ENCODE data around the gene RBM45.

Gene RBM45

DNA sequence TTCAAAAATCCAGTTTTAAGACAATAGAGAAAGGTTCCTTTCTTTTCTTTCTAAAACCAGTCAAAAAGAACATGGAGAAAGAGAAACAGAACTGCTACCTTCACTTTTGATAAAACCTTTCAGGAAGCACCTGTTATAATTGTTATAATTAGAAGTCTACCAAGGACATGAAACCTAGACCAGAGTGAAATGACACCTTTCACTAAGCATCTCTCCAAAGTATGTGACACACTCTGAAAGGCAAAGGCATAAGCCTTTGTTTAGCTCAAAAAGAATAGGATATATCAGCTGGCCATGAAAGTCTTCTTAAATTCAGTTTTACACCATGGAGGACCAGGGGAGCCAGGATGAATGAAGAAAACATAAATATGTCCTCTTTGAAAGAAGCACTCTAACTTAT, 18.8 kb upstream of the RBM45 start:
- no peak for TF ChIP-seq YY1 (IDR thresholded peaks at IDR 0.05; ENCODE audit: low read depth)
- TF ChIP-seq, protein P1, sequence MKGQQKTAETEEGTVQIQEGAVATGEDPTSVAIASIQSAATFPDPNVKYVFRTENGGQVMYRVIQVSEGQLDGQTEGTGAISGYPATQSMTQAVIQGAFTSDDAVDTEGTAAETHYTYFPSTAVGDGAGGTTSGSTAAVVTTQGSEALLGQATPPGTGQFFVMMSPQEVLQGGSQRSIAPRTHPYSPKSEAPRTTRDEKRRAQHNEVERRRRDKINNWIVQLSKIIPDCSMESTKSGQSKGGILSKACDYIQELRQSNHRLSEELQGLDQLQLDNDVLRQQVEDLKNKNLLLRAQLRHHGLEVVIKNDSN (IDR thresholded peaks at IDR 0.05) = no peak

DNA sequence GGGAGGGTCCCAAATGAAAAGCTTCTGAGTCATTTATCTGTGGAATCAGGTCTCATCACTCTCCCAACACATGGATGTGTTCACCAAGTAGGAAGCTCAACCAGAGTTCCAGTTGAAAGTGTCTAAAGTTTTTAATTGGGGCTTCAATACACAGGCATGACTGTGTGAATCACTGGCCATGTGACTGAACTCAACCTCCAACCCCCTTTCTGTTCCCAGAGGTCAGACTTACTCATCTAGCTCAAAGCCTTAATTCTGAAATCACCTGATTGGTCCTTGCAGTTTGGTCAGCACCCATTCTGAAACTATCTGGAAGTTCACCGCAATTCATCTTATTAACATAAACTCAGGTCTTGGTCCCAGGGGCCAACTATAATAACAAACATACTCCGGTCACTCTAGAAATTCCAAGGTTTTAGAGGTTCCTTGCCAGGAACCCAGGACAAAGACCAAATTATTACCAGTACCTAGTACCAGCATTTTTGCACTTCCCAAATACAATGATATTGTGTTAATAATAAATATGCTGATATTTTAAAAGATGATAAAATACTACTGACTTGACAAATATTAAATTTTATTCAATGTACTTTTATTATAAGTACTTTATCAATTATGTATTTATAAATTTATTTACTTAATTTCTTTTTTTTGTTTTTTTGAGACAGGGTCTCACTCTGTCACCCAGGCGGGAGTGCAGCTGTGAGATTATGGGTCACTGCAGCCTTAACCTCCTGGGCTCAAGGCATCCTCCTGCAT, 10.7 kb upstream of the RBM45 start:
- TF ChIP-seq, protein P2, sequence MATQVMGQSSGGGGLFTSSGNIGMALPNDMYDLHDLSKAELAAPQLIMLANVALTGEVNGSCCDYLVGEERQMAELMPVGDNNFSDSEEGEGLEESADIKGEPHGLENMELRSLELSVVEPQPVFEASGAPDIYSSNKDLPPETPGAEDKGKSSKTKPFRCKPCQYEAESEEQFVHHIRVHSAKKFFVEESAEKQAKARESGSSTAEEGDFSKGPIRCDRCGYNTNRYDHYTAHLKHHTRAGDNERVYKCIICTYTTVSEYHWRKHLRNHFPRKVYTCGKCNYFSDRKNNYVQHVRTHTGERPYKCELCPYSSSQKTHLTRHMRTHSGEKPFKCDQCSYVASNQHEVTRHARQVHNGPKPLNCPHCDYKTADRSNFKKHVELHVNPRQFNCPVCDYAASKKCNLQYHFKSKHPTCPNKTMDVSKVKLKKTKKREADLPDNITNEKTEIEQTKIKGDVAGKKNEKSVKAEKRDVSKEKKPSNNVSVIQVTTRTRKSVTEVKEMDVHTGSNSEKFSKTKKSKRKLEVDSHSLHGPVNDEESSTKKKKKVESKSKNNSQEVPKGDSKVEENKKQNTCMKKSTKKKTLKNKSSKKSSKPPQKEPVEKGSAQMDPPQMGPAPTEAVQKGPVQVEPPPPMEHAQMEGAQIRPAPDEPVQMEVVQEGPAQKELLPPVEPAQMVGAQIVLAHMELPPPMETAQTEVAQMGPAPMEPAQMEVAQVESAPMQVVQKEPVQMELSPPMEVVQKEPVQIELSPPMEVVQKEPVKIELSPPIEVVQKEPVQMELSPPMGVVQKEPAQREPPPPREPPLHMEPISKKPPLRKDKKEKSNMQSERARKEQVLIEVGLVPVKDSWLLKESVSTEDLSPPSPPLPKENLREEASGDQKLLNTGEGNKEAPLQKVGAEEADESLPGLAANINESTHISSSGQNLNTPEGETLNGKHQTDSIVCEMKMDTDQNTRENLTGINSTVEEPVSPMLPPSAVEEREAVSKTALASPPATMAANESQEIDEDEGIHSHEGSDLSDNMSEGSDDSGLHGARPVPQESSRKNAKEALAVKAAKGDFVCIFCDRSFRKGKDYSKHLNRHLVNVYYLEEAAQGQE (IDR thresholded peaks at IDR 0.05; ENCODE audit: low read depth) = no peak
- TF ChIP-seq, protein P1 (IDR thresholded peaks at IDR 0.05) = 0 out of 2 replicates have a peak, but pooled peaks have one; percentile 34
- TF ChIP-seq YY1 (IDR thresholded peaks at IDR 0.05; ENCODE audit: low read depth) (no peak), CEBPB (IDR thresholded peaks at IDR 0.05) (no peak)

DNA sequence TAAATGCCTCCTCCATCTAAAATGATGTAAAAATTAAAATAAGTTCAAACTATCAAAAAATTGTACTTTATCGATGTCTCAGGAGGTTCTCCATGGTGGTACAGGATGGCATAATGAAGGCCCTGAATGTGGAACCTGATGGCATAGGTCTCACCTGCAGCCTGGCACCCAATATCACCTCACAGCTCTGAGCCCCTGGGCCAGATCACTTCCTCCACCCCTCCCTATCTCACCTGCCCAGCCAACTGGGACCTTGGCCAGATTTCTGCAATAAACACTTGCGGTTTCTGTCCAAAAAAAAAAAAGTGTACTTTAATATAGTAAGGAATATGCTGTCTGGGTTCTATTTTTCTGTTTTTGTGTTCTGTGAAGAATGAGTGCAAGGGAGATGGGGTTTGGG, 6.7 kb upstream of the RBM45 start:
- TF ChIP-seq, protein P2 (IDR thresholded peaks at IDR 0.05; ENCODE audit: low read depth) = no peak
- TF ChIP-seq EP300 (IDR thresholded peaks at IDR 0.05; ENCODE audit: borderline replicate concordance) = no peak
- TF ChIP-seq, protein P1 (IDR thresholded peaks at IDR 0.05) = no peak
- TF ChIP-seq TAF1 (IDR thresholded peaks at IDR 0.05; ENCODE audit: low read depth) = no peak
- TF ChIP-seq CEBPB (IDR thresholded peaks at IDR 0.05) = no peak
- TF ChIP-seq ZBTB7A (IDR thresholded peaks at IDR 0.05; ENCODE audit: low read depth) = no peak
- no peak for TF ChIP-seq TEAD4 (IDR thresholded peaks at IDR 0.05)
- no peak for TF ChIP-seq RAD21 (IDR thresholded peaks at IDR 0.05; ENCODE audit: low read depth)
- no peak for TF ChIP-seq NFIC (IDR thresholded peaks at IDR 0.05)
- no peak for TF ChIP-seq EGR1 (IDR thresholded peaks at IDR 0.05)
- TF ChIP-seq YY1 (IDR thresholded peaks at IDR 0.05; ENCODE audit: low read depth) = no peak
- TF ChIP-seq CREB1 (IDR thresholded peaks at IDR 0.05; ENCODE audit: low read depth) = no peak

DNA sequence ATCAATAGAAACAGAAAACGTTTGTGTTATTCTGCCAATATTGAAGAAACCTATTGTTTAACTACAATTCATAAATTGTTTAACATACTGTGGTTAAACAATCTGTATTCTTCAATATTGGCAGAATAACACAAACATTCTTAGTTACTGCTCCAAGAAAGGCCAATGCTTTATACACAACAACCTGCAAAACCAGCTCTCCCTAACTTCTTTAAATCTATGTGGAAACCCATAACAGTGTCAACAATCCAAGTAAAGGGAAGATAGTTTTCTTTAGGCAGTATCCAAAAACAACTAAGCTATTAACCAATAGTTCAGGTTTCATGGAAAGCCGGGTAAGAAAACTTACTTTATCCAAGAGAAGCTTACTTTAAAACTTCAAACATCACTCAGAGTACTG, 6.2 kb upstream of the RBM45 start:
- TF ChIP-seq YY1 (IDR thresholded peaks at IDR 0.05; ENCODE audit: low read depth) (no peak), NFIC (IDR thresholded peaks at IDR 0.05) (no peak), CEBPB (IDR thresholded peaks at IDR 0.05) (no peak), EGR1 (IDR thresholded peaks at IDR 0.05) (no peak), CREB1 (IDR thresholded peaks at IDR 0.05; ENCODE audit: low read depth) (no peak), EP300 (IDR thresholded peaks at IDR 0.05; ENCODE audit: borderline replicate concordance) (no peak), TEAD4 (IDR thresholded peaks at IDR 0.05) (no peak), FOXM1 (IDR thresholded peaks at IDR 0.05; ENCODE audit: borderline replicate concordance, low read depth) (no peak), TAF1 (IDR thresholded peaks at IDR 0.05; ENCODE audit: low read depth) (no peak), ZBTB7A (IDR thresholded peaks at IDR 0.05; ENCODE audit: low read depth) (no peak), RAD21 (IDR thresholded peaks at IDR 0.05; ENCODE audit: low read depth) (no peak), TCF12 (IDR thresholded peaks at IDR 0.05; ENCODE audit: low read depth) (no peak)
- TF ChIP-seq, protein P3, sequence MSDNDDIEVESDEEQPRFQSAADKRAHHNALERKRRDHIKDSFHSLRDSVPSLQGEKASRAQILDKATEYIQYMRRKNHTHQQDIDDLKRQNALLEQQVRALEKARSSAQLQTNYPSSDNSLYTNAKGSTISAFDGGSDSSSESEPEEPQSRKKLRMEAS (IDR thresholded peaks at IDR 0.05) = no peak
- TF ChIP-seq, protein P2 (IDR thresholded peaks at IDR 0.05; ENCODE audit: low read depth) = no peak
- TF ChIP-seq, protein P1 (IDR thresholded peaks at IDR 0.05) = no peak
